ENCODE measurements around the gene SLC25A21. TPM values are rescaled to one million over a fixed set of nuclear protein-coding genes. Genes with fewer than 3 reads are reported as not detected.
A peak's percentile ranks its signal among the peaks of the same experiment; 100 is the strongest.

Gene SLC25A21
- total RNA-seq, 4 donors from 2014 or later, result 0.39 to 3.3 (median 1.2) TPM

DNA sequence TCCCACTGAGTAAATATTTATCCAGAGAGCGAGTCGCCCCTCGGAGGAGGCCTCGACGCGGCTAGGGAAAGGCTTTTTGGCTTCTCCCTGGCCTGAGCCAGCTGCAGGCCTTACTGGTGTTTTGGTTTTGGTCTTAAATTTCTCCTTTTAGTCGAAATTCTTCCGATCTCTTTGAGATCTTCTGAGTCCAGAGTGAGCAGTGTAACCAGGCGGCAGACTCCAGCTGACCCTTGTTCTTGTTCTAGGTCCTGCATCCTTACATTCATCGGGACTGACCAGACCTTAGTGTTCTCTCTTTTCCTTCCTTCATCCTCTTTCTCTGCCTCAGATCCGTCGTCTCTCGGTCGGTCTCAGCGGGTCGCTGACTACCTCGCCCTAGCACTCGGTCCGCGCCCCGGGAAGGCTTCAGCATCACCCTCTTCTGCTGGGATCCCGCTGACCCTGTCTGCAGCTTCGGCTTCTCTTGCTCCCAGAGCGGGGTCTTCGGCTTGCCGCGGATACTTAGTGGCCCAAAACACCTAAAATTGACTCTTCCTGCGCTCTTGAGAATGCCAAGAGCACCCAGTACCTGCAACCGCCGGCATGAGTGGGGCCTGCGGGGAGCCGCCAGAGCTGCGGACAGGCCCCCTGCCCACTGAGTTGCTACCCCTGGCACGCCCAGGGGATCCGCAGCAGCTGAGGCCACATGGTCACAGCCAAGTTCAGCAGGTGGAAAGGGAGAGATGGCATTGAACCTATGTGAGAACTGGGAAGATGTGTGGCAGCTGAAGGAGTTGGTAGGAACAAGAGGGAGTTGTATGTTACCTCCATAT, 513.2 kb downstream of the SLC25A21 start:
- no peaks in the 10 kb centered on the region for H3K9me3 ChIP-seq
- H3K27ac ChIP-seq (replicated peaks in 1 of 4), result no peak overlapping the region
- peaks cover 63 to 88% (median 80%) of the 10 kb centered on the region in 4 donors for H3K4me1 ChIP-seq
- 19% methylated on average over 24 of the region's 35 CpGs for WGBS
- no peaks in the 10 kb centered on the region for H3K36me3 ChIP-seq
- TF ChIP-seq POLR2AphosphoS5 (IDR thresholded peaks at IDR 0.05) (no peak), EP300 (IDR thresholded peaks at IDR 0.05) (no peak), POLR2A (IDR thresholded peaks at IDR 0.05; ENCODE audit: low read depth) (no peak)
- TF ChIP-seq, protein P1, sequence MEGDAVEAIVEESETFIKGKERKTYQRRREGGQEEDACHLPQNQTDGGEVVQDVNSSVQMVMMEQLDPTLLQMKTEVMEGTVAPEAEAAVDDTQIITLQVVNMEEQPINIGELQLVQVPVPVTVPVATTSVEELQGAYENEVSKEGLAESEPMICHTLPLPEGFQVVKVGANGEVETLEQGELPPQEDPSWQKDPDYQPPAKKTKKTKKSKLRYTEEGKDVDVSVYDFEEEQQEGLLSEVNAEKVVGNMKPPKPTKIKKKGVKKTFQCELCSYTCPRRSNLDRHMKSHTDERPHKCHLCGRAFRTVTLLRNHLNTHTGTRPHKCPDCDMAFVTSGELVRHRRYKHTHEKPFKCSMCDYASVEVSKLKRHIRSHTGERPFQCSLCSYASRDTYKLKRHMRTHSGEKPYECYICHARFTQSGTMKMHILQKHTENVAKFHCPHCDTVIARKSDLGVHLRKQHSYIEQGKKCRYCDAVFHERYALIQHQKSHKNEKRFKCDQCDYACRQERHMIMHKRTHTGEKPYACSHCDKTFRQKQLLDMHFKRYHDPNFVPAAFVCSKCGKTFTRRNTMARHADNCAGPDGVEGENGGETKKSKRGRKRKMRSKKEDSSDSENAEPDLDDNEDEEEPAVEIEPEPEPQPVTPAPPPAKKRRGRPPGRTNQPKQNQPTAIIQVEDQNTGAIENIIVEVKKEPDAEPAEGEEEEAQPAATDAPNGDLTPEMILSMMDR (IDR thresholded peaks at IDR 0.05), result no peak
- peak overlapping the region in 3 of 4 donors; percentile 44 to 49 (median 44) for H3K4me3 ChIP-seq
- peaks cover 22 to 100% (median 87%) of the 10 kb centered on the region in 4 donors for H3K27me3 ChIP-seq
- no peak for DNase-seq (ENCODE audit: extremely low spot score)
- intact Hi-C loops (cut with DNase I), result no loop called here

DNA sequence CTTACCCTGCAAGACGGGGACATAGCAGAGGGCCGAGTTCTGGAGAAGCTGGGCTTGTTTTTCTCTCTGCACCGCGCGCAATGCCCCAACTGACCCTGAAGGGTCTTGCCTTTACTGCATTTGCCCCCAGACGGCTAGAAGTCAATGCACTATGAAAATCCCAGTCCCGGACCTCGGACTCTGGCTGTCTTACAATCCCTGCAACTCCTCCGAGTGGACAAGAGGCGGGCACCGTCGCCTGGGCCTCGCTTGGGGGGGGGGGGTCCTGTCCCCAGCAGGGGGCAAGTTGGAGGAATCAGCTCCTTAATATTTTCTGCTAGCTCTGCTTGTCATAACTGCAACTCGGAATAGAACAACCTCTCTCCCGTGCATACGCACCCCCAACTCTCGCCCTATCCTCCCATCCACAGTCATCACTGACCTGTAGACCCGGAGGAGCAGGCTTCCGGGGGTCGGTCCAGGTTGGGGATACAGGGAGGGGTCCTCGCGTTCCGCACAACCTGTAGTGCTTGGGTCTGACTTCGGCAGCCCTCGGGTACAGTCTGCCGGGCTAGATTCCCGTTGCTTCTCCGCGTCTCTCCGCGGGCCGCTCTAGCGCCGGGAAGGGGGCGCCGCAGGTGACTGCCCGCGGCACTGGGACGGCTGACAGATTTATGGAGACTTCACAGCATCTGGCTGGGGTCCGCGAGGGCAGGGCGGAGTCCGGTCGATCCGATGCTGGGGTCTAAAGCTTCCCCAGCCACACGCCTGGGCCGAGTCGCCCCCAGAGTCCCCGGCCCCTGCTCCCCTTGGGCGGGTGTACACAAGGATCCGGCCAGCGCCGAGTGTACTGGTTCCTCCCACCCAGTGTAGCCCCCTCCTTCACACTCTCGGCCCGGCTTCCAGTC, 514.0 kb downstream of the SLC25A21 start:
- Histone ChIP-seq H3K27ac (replicated peaks in 1 of 4) (peak overlapping the region in 1 of 4 donors; percentile 40), H3K4me3 (peak overlapping the region; percentile 32 to 49 (median 44)), H3K27me3 (peaks cover 18 to 100% (median 87%) of the 10 kb centered on the region in 4 donors), H3K9me3 (no peaks in the 10 kb centered on the region), H3K4me1 (peaks cover 55 to 83% (median 71%) of the 10 kb centered on the region in 4 donors), H3K36me3 (no peaks in the 10 kb centered on the region)
- WGBS, result 2% methylated on average over 7 of the region's 55 CpGs
- TF ChIP-seq POLR2A (IDR thresholded peaks at IDR 0.05; ENCODE audit: low read depth) (no peak), POLR2AphosphoS5 (IDR thresholded peaks at IDR 0.05) (no peak), EP300 (IDR thresholded peaks at IDR 0.05) (no peak)
- TF ChIP-seq, protein P1 (IDR thresholded peaks at IDR 0.05), result no peak
- DNase-seq (ENCODE audit: extremely low spot score), result no peak
- intact Hi-C loops (cut with DNase I), result no loop called here

DNA sequence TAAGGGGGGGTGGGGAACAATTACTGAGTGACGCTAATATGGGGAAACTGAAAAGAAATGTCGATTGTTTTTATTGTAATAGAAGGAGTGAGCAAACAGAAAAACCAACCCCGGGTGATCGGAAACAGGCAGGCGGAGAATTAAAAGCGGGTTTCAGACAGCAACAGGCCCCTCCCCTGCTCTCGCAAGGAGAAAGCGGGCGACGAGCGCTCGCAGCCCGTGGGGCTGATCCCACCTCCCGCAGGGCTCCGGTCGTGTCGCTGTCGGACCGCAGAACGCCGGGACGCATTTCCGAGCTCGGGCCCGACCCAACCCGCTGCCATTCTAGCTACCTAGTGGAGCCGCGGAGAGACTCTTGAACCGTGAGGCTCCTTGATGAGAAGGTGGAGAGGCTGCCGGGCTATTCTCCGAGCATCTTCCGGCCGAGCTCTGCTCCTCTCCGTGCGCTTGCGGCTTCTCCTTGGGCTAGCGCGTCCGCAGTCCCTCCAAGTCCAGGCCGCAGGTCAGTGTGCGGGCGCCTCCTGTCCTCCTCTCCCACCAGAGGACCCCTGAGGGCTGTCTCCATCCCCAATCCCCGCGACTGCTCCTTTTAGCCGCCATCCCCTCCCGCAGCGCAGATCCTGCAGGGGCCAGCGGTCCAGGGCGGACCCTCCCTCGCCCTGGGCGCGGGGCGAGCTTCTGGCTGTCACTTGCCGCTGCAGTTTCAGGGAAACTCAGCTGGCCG, 514.8 kb downstream of the SLC25A21 start:
- Histone ChIP-seq H3K27me3 (peaks cover 15 to 100% (median 87%) of the 10 kb centered on the region in 4 donors), H3K9me3 (no peaks in the 10 kb centered on the region), H3K36me3 (no peaks in the 10 kb centered on the region), H3K4me3 (peak overlapping the region; percentile 32 to 49 (median 44)), H3K27ac (replicated peaks in 1 of 4) (peak overlapping the region in 1 of 4 donors; percentile 40), H3K4me1 (peaks cover 47 to 74% (median 63%) of the 10 kb centered on the region in 4 donors)
- WGBS, result 8% methylated on average over 22 of the region's 55 CpGs
- TF ChIP-seq, protein P1 (IDR thresholded peaks at IDR 0.05), result no peak
- TF ChIP-seq POLR2A (IDR thresholded peaks at IDR 0.05; ENCODE audit: low read depth) (no peak), EP300 (IDR thresholded peaks at IDR 0.05) (no peak), POLR2AphosphoS5 (IDR thresholded peaks at IDR 0.05) (no peak)
- no peak for DNase-seq (ENCODE audit: extremely low spot score)
- intact Hi-C loops (cut with DNase I), result no loop called here

DNA sequence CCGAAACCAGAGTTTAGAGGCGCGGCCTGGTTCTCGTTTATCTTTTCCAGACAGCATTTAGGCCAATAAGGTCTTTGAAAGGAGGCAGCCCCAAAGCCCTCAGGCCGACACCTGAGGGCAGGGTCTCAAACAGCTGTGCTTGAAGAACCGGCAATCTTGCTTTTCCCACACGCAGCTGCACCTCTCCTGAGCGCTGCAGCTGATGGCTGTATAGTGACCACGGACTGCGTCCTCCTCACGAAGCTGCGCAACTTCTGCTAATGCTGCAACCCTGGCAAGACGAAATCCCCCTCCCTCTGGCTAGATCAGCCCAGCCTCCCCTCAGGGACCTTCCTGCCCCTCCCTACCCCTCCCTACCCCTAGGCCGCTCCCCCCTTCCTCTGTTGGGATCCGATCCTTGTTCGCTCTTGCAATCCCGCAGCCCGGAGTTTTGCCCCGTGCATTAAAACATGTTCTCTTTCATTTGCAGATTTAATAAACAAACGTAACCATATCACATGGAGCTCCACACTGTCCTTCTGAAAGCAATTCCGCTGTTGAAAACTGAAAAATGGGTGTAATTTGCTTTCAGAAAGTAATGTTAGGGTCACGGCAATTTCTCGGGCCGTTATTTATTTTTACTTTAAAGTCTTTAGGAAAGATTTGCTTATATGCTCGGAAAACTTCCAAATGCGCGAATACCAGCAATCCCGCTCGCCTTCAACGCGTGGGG, 515.6 kb downstream of the SLC25A21 start:
- Histone ChIP-seq H3K4me1 (peaks cover 41 to 67% (median 56%) of the 10 kb centered on the region in 4 donors), H3K27ac (replicated peaks in 1 of 4) (no peak overlapping the region), H3K27me3 (peaks cover 15 to 100% (median 83%) of the 10 kb centered on the region in 4 donors), H3K4me3 (peak overlapping the region; percentile 32 to 49 (median 44)), H3K9me3 (no peaks in the 10 kb centered on the region), H3K36me3 (no peaks in the 10 kb centered on the region)
- intact Hi-C loops (cut with DNase I), result no loop called here
- TF ChIP-seq POLR2AphosphoS5 (IDR thresholded peaks at IDR 0.05), result no peak
- no peak for TF ChIP-seq POLR2A (IDR thresholded peaks at IDR 0.05; ENCODE audit: low read depth)
- TF ChIP-seq, protein P1 (IDR thresholded peaks at IDR 0.05), result no peak
- TF ChIP-seq EP300 (IDR thresholded peaks at IDR 0.05), result no peak
- DNase-seq (ENCODE audit: extremely low spot score), result no peak
- 12% methylated on average over 28 of the region's 31 CpGs for WGBS
